Left ventricle myocardium inferior (tissue), 1 donor: Measurements from ENCODE around the gene IQCK. TPM values are rescaled to one million over a fixed set of nuclear protein-coding genes. Genes with fewer than 3 reads are reported as not detected.
A peak's percentile ranks its signal among the peaks of the same experiment; 100 is the strongest.

ENCODE experiments used
- DNase-seq: peaks from one replicate; pipeline ENCODE4 v3.0.0-alpha.2; 2020
- H3K27ac ChIP-seq: fragments of 200-600 bp; replicated peaks from 2 replicates; pipeline ENCODE4 v1.8.0; 2021
- H3K27me3 ChIP-seq: fragments of 200-600 bp; 2 replicates; pipeline ENCODE4 v1.8.0; 2021; ENCODE audit warnings: low read depth
- H3K36me3 ChIP-seq: fragments of 200-600 bp; 2 replicates; pipeline ENCODE4 v1.8.0; 2021
- H3K4me1 ChIP-seq: fragments of 200-600 bp; 2 replicates; pipeline ENCODE4 v1.8.0; 2021
- H3K4me3 ChIP-seq: fragments of 200-600 bp; 2 replicates; pipeline ENCODE4 v1.8.0; 2021; ENCODE audit warnings: mild to moderate bottlenecking, moderate library complexity
- H3K9me3 ChIP-seq: fragments of 200-600 bp; replicated peaks from 2 replicates; pipeline ENCODE4 v1.8.0; 2021
- intact Hi-C: fragments of 100-400 bp; cut with micrococcal nuclease; formaldehyde crosslinking; loops from one replicate; pipeline ENCODE4 v1.11.0; 2022
- total RNA-seq: library from RNA; stranded (reverse); fragmentation: NEBNext Ultra II Directional; extraction: Animal tissue kit (Norgen Biotek cat#: 25700); gene quantifications from one replicate; pipeline ENCODE4 v1.2.1, GENCODE V29; 2021
- TF ChIP-seq, protein P1 (sequence below): fragments of 200-600 bp; IDR thresholded peaks from 2 replicates; pipeline ENCODE4 v1.8.0; 2021; ENCODE audit warnings: antibody characterized with exemption, mild to moderate bottlenecking, borderline replicate concordance
- donor health status: DM: no; HTN: yes; CAD: no; lungs with severe emphysema.

IQCK gene
- total RNA-seq, 1 donor from 2014 or later: 6.0 TPM

- intact Hi-C loops: no loop called here
- DNase-seq: peak; percentile 79
- Histone ChIP-seq H3K4me1 (peaks cover 66% of the 10 kb centered on the region), H3K9me3 (no peaks in the 10 kb centered on the region), H3K4me3 (no peak overlapping the region), H3K27ac (peak overlapping the region; percentile 88), H3K27me3 (no peaks in the 10 kb centered on the region), H3K36me3 (peaks cover 44% of the 10 kb centered on the region)
- TF ChIP-seq, protein P1, sequence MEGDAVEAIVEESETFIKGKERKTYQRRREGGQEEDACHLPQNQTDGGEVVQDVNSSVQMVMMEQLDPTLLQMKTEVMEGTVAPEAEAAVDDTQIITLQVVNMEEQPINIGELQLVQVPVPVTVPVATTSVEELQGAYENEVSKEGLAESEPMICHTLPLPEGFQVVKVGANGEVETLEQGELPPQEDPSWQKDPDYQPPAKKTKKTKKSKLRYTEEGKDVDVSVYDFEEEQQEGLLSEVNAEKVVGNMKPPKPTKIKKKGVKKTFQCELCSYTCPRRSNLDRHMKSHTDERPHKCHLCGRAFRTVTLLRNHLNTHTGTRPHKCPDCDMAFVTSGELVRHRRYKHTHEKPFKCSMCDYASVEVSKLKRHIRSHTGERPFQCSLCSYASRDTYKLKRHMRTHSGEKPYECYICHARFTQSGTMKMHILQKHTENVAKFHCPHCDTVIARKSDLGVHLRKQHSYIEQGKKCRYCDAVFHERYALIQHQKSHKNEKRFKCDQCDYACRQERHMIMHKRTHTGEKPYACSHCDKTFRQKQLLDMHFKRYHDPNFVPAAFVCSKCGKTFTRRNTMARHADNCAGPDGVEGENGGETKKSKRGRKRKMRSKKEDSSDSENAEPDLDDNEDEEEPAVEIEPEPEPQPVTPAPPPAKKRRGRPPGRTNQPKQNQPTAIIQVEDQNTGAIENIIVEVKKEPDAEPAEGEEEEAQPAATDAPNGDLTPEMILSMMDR: no peak
These were observed 21.7 kb upstream of the IQCK start for GRCh38 chr16:19696328-19696727.

- Histone ChIP-seq H3K27me3 (no peaks in the 10 kb centered on the region), H3K36me3 (peaks cover 44% of the 10 kb centered on the region), H3K27ac (peak overlapping the region; percentile 88), H3K9me3 (no peaks in the 10 kb centered on the region), H3K4me3 (no peak overlapping the region), H3K4me1 (peaks cover 64% of the 10 kb centered on the region)
- DNase-seq: no peak
- TF ChIP-seq, protein P1: no peak
- intact Hi-C loops: no loop called here
These were observed 21.1 kb upstream of the IQCK start for GRCh38 chr16:19696961-19697360.

- H3K4me1 ChIP-seq: peaks cover 64% of the 10 kb centered on the region
- TF ChIP-seq, protein P1: no peak
- no peaks in the 10 kb centered on the region for H3K9me3 ChIP-seq
- peaks cover 44% of the 10 kb centered on the region for H3K36me3 ChIP-seq
- no peaks in the 10 kb centered on the region for H3K27me3 ChIP-seq
- intact Hi-C loops: no loop called here
- no peak overlapping the region for H3K4me3 ChIP-seq
- peak overlapping the region; percentile 88 for H3K27ac ChIP-seq
- DNase-seq: no peak
These were observed 20.2 kb upstream of the IQCK start for GRCh38 chr16:19697756-19698318.

DNA sequence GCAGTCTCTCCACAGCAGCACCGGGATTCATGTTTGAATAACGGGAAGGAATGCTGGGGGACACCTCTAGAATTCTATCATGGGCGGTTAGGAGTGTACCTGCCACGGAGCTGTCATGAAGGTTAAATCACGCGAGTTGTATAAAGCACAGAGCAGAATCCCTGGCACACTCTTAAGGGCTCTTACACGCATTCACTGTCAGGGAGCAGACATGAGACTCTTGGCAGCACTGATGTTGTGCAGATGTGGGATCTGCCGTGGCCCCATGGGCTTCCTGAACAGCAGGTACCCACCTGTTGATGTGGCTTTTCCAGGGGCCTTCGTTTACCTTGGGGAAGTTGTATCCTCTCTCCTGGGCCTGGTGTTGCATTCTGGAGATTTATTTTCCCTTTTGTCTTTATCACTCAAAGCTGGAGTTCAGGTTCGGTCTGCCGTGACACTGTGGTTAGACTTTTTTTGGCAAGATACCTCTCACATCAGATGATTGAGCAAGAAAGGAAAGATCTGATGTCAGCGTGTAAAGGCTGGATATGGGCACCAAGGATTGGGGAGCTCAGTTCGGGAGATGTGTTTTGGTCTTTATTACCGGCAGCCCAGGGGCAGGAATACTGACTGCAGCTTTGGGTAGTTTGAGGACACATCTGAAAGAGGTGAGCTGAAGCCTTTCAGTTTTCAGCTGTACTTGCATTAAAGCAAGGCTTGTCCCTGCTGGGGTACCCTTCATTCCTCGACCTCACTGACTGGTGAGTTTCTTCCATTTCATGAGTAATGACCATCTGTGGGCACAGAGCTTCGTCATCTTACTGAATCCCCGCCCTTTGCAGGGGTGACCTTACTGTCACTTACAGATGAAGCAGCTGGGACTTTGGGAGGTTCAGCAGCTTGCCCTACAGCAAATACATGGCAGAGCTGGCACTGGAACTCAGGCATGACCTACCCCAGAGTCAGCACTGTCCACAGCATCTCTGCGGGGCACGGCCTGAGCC lies 19.3 kb upstream of the IQCK start:
- H3K27ac ChIP-seq: peak overlapping the region; percentile 88
- intact Hi-C loops: no loop called here
- no peaks in the 10 kb centered on the region for H3K27me3 ChIP-seq
- no peak overlapping the region for H3K4me3 ChIP-seq
- H3K9me3 ChIP-seq: no peaks in the 10 kb centered on the region
- peaks cover 73% of the 10 kb centered on the region for H3K4me1 ChIP-seq
- H3K36me3 ChIP-seq: peaks cover 51% of the 10 kb centered on the region
- no peak for DNase-seq
- TF ChIP-seq, protein P1: no peak

DNA sequence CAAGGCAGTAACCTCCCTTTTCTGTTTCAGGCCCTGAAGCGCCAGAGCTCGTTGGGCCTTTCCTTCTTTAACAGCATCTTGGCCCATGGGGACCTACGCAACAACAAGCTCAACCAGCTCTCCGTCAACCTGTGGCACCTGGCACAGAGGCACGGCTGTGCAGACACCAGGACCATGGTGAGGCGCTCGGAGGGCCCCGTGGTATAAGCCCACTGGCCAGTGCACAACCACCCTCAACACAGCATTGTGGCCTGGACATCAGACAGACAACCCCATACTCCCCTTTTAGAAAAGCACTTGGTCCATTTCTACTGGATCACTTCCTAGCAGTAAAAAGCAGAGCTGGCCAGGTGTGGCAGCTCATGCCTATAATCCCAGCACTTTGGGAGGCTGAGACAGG lies 18.6 kb upstream of the IQCK start:
- Histone ChIP-seq H3K27ac (peak overlapping the region; percentile 88), H3K9me3 (no peaks in the 10 kb centered on the region), H3K36me3 (peaks cover 53% of the 10 kb centered on the region), H3K27me3 (no peaks in the 10 kb centered on the region), H3K4me1 (peaks cover 80% of the 10 kb centered on the region), H3K4me3 (no peak overlapping the region)
- DNase-seq: no peak
- TF ChIP-seq, protein P1: no peak
- intact Hi-C loops: no loop called here
